MM.1S (cell line): Measurements from ENCODE around the gene ARFGAP1.

Experiments
- DNase-seq: peaks from one replicate; pipeline ENCODE4 v3.0.0-alpha.2; 2015
- H2AFZ ChIP-seq: fragments of 300-600 bp; sonication (generic); 2 replicates; pipeline ENCODE4 v1.6.0; 2016; ENCODE audit warnings: antibody characterized with exemption, low read length
- H3F3A ChIP-seq: fragments of 300-600 bp; sonication (generic); 2 replicates; pipeline ENCODE4 v1.6.1; 2016; ENCODE audit warnings: mild to moderate bottlenecking, antibody characterized with exemption, low read length, moderate library complexity, mixed read lengths; ENCODE audit not compliant: insufficient read depth
- H3K27ac ChIP-seq: fragments of 300-600 bp; sonication (generic); 2 replicates; pipeline ENCODE4 v1.5.1; 2016; ENCODE audit warnings: mild to moderate bottlenecking, low read length
- H3K27me3 ChIP-seq: fragments of 300-600 bp; sonication (generic); replicated peaks from 2 replicates; pipeline ENCODE4 v1.6.0; 2016; ENCODE audit warnings: low read length; ENCODE audit not compliant: insufficient read depth
- H3K36me3 ChIP-seq: fragments of 300-600 bp; sonication (generic); replicated peaks from 2 replicates; pipeline ENCODE4 v1.6.1; 2016; ENCODE audit warnings: mild to moderate bottlenecking, low read length, mixed read lengths; ENCODE audit not compliant: insufficient read depth
- H3K4me1 ChIP-seq: fragments of 300-600 bp; sonication (generic); 2 replicates; pipeline ENCODE4 v1.6.1; 2016; ENCODE audit warnings: low read length, mixed read lengths
- H3K4me2 ChIP-seq: fragments of 300-600 bp; sonication (generic); 2 replicates; pipeline ENCODE4 v1.6.0; 2016; ENCODE audit warnings: low read depth, low read length
- H3K4me3 ChIP-seq: fragments of 300-600 bp; sonication (generic); 2 replicates; pipeline ENCODE4 v1.5.1; 2016; ENCODE audit warnings: low read length, mixed read lengths
- H3K79me2 ChIP-seq: fragments of 300-600 bp; sonication (generic); 2 replicates; pipeline ENCODE4 v1.6.1; 2016; ENCODE audit warnings: mixed run types, low read length, mixed read lengths
- H3K9ac ChIP-seq: fragments of 300-600 bp; sonication (generic); 2 replicates; pipeline ENCODE4 v1.6.1; 2016; ENCODE audit warnings: low read length, mixed read lengths
- H3K9me2 ChIP-seq: fragments of 300-600 bp; sonication (generic); replicated peaks from 2 replicates; pipeline ENCODE4 v1.6.1; 2016; ENCODE audit warnings: mild to moderate bottlenecking, low read length, mixed read lengths; ENCODE audit not compliant: insufficient read depth
- H3K9me3 ChIP-seq: fragments of 300-600 bp; sonication (generic); replicated peaks from 2 replicates; pipeline ENCODE4 v1.6.1; 2016; ENCODE audit warnings: mild to moderate bottlenecking, low read length, mixed read lengths; ENCODE audit not compliant: insufficient read depth
- H4K20me1 ChIP-seq: fragments of 300-600 bp; sonication (generic); 2 replicates; pipeline ENCODE4 v1.6.1; 2016; ENCODE audit warnings: mild to moderate bottlenecking, low read length, moderate library complexity, mixed read lengths; ENCODE audit not compliant: insufficient read depth
- EZH2 ChIP-seq: fragments of 300-600 bp; sonication (generic); optimal IDR thresholded peaks from 2 replicates; pipeline ENCODE3; 2017; ENCODE audit warnings: low read depth, mild to moderate bottlenecking, antibody characterized with exemption, low read length, mixed read lengths
- EZH2phosphoT487 ChIP-seq: fragments of 300-600 bp; sonication (generic); IDR thresholded peaks from 2 replicates; pipeline ENCODE4 v1.6.1; 2018; ENCODE audit warnings: antibody characterized with exemption, low read length
- TF ChIP-seq, protein P1 (sequence below): fragments of 300-600 bp; sonication (generic); IDR thresholded peaks from 2 replicates; pipeline ENCODE4 v1.5.1; 2016; ENCODE audit warnings: antibody characterized with exemption, low read length, mixed read lengths

ARFGAP1 gene

DNA sequence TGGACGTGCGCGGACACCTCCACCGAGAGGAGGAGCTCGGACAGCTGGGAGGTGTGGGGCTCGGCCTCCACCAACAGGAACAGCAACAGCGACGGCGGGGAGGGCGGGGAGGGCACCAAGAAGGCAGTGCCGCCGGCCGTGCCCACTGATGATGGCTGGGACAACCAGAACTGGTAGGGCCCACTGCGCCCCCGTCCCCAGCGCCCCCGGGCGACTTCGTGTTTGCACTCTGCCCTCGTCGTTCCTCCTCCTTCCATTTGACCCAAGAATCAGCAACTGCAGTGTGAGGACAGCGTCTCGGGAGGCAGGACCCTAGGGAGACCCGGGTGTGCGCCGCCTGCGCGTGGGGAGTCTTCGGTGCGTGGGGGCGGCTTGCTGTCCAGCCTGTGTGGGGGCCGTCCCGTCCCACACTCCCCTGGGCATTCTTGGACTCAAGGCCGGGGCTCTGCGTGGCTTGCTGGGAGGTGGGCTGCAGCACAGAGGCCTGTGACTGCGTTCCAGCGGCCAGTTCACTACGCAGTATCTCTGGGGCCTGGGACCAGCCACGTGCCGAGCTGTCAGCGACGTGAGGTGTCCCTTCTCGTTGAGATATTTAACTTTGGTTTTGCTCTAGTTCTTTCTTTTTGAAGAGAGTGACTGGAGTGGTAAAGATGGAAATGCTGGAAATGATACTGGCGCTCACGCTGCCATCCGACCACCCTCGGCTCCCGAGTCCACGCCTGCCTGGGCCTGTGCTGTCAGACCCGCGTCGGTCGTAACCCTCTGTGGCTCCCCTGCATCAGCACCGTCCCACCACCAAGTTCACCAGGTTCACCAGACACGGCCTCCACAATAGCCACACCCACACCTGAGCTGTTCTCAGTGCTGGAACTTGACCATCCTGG, 15.3 kb downstream of the ARFGAP1 start:
- no peak overlapping the region for H2AFZ ChIP-seq
- H3K36me3 ChIP-seq: no peaks in the 10 kb centered on the region
- H3F3A ChIP-seq: no peaks in the 10 kb centered on the region
- H3K27me3 ChIP-seq: peaks cover 15% of the 10 kb centered on the region
- no peaks in the 10 kb centered on the region for H3K79me2 ChIP-seq
- H3K9me2 ChIP-seq: no peaks in the 10 kb centered on the region
- no peak for DNase-seq
- H3K9ac ChIP-seq: no peak overlapping the region
- TF ChIP-seq EZH2 (no peak), EZH2phosphoT487 (no peak)
- TF ChIP-seq, protein P1, sequence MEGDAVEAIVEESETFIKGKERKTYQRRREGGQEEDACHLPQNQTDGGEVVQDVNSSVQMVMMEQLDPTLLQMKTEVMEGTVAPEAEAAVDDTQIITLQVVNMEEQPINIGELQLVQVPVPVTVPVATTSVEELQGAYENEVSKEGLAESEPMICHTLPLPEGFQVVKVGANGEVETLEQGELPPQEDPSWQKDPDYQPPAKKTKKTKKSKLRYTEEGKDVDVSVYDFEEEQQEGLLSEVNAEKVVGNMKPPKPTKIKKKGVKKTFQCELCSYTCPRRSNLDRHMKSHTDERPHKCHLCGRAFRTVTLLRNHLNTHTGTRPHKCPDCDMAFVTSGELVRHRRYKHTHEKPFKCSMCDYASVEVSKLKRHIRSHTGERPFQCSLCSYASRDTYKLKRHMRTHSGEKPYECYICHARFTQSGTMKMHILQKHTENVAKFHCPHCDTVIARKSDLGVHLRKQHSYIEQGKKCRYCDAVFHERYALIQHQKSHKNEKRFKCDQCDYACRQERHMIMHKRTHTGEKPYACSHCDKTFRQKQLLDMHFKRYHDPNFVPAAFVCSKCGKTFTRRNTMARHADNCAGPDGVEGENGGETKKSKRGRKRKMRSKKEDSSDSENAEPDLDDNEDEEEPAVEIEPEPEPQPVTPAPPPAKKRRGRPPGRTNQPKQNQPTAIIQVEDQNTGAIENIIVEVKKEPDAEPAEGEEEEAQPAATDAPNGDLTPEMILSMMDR: no peak
- no peaks in the 10 kb centered on the region for H3K4me1 ChIP-seq
- no peaks in the 10 kb centered on the region for H4K20me1 ChIP-seq
- no peak overlapping the region for H3K4me2 ChIP-seq
- H3K9me3 ChIP-seq: no peaks in the 10 kb centered on the region
- H3K4me3 ChIP-seq: no peak overlapping the region
- H3K27ac ChIP-seq: no peak overlapping the region

DNA sequence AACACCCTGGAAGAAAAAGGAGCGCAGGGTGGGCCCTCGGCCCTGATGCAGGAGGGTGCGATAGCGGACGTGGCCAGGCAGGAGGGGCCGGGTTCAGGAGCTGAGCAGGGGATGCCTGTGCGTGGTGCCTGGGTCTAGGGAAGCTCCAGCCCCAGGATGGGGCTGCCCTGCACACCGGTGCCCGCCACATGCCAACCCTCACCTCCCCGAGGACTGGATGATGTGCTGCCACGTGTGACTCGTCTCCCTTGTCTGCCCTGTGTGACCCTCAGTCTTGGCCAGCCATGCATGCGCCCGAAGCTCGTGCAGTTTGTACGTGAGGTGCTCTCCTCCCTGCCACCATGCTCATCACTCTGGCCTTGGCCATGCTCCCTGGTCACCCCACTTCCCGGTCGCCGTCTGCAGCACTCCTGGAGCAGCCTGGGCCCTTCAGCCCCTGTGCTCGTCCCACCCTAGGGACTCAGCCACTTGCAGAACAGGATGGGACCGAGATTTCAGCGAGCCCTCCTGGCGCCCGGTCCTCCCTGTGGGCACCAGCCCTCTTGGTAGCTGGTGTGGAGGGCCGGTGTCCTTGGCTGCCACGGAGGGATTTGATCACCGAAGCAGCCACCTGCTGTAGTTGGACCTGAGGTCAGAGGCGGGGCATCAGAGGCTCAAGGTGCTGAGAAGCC, 16.1 kb downstream of the ARFGAP1 start:
- Histone ChIP-seq H3K4me2 (no peak overlapping the region), H3K36me3 (no peaks in the 10 kb centered on the region), H3K79me2 (no peaks in the 10 kb centered on the region), H3K9me3 (no peaks in the 10 kb centered on the region), H3K9me2 (no peaks in the 10 kb centered on the region), H4K20me1 (no peaks in the 10 kb centered on the region), H3K27me3 (peaks cover 23% of the 10 kb centered on the region), H2AFZ (no peak overlapping the region), H3K4me1 (no peaks in the 10 kb centered on the region), H3K9ac (no peak overlapping the region), H3K27ac (no peak overlapping the region), H3F3A (no peaks in the 10 kb centered on the region), H3K4me3 (no peak overlapping the region)
- TF ChIP-seq EZH2phosphoT487 (no peak), EZH2 (no peak)
- TF ChIP-seq, protein P1: no peak
- DNase-seq: no peak

GRCh38 chr20:63289311-63290135, 16.9 kb downstream of the ARFGAP1 start:
- H3K9me2 ChIP-seq: no peaks in the 10 kb centered on the region
- no peak overlapping the region for H3K4me3 ChIP-seq
- H4K20me1 ChIP-seq: no peaks in the 10 kb centered on the region
- H3K9ac ChIP-seq: no peak overlapping the region
- no peaks in the 10 kb centered on the region for H3K79me2 ChIP-seq
- no peak overlapping the region for H3K4me2 ChIP-seq
- no peaks in the 10 kb centered on the region for H3K4me1 ChIP-seq
- DNase-seq: no peak
- H3K27me3 ChIP-seq: peaks cover 28% of the 10 kb centered on the region
- H3F3A ChIP-seq: no peaks in the 10 kb centered on the region
- no peak overlapping the region for H3K27ac ChIP-seq
- no peak overlapping the region for H2AFZ ChIP-seq
- no peaks in the 10 kb centered on the region for H3K36me3 ChIP-seq
- TF ChIP-seq, protein P1: no peak
- TF ChIP-seq EZH2phosphoT487 (no peak), EZH2 (no peak)
- no peaks in the 10 kb centered on the region for H3K9me3 ChIP-seq
